Progenitor cell of endocrine pancreas (in vitro differentiated cells): ENCODE measurements around the gene LIPH. TPM values are rescaled to one million over a fixed set of nuclear protein-coding genes. Genes with fewer than 3 reads are reported as not detected.

Experiments
- DNase-seq: peaks from one replicate; pipeline ENCODE4 v3.0.0; 2021; ENCODE audit warnings: low spot score; ENCODE audit not compliant: unreplicated experiment
- H3K27ac Mint-ChIP-seq: 2 replicates; pipeline ENCODE4 v1.8.0; 2021; ENCODE audit warnings: mild to moderate bottlenecking, moderate library complexity, mixed read lengths
- H3K27me3 Mint-ChIP-seq: 2 replicates; pipeline ENCODE4 v1.8.0; 2021; ENCODE audit warnings: mixed read lengths
- H3K36me3 Mint-ChIP-seq: 2 replicates; pipeline ENCODE4 v1.8.0; 2022; ENCODE audit warnings: mixed read lengths; ENCODE audit not compliant: insufficient read depth
- H3K4me1 Mint-ChIP-seq: 2 replicates; pipeline ENCODE4 v1.8.0; 2021; ENCODE audit warnings: low read depth, mixed read lengths
- H3K4me3 Mint-ChIP-seq: 2 replicates; pipeline ENCODE4 v1.8.0; 2021; ENCODE audit warnings: low read depth, mild to moderate bottlenecking, moderate library complexity, mixed read lengths
- H3K9me3 Mint-ChIP-seq: 2 replicates; pipeline ENCODE4 v1.8.0; 2021; ENCODE audit warnings: low read depth, mixed read lengths
- total RNA-seq: library from RNA; stranded (reverse); gene quantifications from 2 replicates; pipeline ENCODE4 v1.2.1, GENCODE V29; 2021
- TF ChIP-seq, protein P1 (sequence below): fragments of 200-600 bp; sonication (generic); IDR thresholded peaks from one replicate; pipeline ENCODE4 v1.5.0; 2021; ENCODE audit warnings: antibody characterized with exemption, mild to moderate bottlenecking; ENCODE audit not compliant: unreplicated experiment

The LIPH gene
- total RNA-seq, 1 donor from 2014 or later, result 0.79 TPM

DNA sequence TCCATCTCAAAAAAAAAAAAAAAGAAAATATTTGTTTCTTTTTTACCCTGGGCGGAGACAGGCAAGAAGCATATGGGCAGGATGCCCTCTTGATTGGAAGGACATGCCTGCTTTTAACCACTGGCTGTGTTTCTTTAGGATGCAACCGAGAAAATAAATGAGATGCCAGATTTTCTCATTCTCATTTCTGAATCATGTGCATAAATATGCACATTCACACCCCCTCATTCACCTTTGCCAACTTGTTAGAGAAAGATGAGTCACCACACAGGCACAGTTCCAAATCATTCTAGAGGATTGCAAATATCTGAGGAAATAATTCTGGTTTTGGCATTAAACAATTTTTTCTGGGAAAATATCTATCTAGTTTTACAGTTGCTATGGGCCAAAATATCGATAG, 3.3 kb downstream of the LIPH start:
- Mint-ChIP-seq H3K9me3 (no peaks in the 10 kb centered on the region), H3K4me3 (no peak overlapping the region), H3K27ac (no peak overlapping the region), H3K36me3 (no peaks in the 10 kb centered on the region), H3K4me1 (peaks cover 12% of the 10 kb centered on the region), H3K27me3 (no peaks in the 10 kb centered on the region)
- TF ChIP-seq, protein P1, sequence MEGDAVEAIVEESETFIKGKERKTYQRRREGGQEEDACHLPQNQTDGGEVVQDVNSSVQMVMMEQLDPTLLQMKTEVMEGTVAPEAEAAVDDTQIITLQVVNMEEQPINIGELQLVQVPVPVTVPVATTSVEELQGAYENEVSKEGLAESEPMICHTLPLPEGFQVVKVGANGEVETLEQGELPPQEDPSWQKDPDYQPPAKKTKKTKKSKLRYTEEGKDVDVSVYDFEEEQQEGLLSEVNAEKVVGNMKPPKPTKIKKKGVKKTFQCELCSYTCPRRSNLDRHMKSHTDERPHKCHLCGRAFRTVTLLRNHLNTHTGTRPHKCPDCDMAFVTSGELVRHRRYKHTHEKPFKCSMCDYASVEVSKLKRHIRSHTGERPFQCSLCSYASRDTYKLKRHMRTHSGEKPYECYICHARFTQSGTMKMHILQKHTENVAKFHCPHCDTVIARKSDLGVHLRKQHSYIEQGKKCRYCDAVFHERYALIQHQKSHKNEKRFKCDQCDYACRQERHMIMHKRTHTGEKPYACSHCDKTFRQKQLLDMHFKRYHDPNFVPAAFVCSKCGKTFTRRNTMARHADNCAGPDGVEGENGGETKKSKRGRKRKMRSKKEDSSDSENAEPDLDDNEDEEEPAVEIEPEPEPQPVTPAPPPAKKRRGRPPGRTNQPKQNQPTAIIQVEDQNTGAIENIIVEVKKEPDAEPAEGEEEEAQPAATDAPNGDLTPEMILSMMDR, result no peak
- no peak for DNase-seq

DNA sequence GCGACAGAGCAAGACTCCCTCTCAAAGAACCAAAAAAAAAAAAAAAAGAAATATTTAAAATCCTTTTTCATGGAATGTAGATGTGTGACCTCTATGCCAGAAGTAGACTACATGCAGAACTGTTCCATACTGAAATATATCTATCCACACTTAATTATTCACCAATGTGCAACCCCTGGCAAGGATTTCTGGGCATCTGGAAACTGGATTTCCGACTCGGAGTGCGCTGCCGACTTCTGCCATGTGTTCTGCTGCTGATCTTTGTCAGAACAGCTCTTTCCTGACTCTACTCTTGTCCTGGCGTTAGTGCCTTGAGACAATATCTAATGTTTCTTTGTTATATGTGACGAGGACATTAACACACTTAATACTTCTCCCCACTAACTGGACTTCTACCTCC, 11.7 kb downstream of the LIPH start:
- Mint-ChIP-seq H3K27ac (no peak overlapping the region), H3K27me3 (peaks cover 3% of the 10 kb centered on the region), H3K4me1 (peaks cover 12% of the 10 kb centered on the region), H3K9me3 (no peaks in the 10 kb centered on the region), H3K36me3 (no peaks in the 10 kb centered on the region), H3K4me3 (no peak overlapping the region)
- no peak for DNase-seq
- TF ChIP-seq, protein P1, result no peak

DNA sequence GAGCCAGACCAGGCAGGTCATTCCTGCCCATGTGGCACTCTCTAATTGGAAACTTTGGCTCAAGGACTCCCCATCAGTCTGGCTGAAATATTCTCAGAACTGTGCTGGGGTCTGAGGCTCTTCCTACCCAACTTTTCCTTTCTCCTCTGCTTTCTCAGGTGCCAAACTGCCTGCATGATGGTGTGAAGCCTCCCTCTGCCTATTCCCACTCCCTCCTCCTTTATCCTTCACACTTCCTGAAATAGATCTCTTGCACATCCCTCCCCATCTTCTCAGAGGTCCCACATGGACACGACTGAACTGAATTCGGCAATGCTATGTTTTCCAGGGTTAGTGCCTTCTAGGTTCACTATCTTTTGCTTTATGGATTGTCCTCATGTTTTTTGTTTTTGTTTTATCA, 12.5 kb downstream of the LIPH start:
- Mint-ChIP-seq H3K4me3 (no peak overlapping the region), H3K36me3 (no peaks in the 10 kb centered on the region), H3K27me3 (peaks cover 3% of the 10 kb centered on the region), H3K27ac (no peak overlapping the region), H3K4me1 (peaks cover 8% of the 10 kb centered on the region), H3K9me3 (no peaks in the 10 kb centered on the region)
- DNase-seq, result no peak
- TF ChIP-seq, protein P1, result no peak

DNA sequence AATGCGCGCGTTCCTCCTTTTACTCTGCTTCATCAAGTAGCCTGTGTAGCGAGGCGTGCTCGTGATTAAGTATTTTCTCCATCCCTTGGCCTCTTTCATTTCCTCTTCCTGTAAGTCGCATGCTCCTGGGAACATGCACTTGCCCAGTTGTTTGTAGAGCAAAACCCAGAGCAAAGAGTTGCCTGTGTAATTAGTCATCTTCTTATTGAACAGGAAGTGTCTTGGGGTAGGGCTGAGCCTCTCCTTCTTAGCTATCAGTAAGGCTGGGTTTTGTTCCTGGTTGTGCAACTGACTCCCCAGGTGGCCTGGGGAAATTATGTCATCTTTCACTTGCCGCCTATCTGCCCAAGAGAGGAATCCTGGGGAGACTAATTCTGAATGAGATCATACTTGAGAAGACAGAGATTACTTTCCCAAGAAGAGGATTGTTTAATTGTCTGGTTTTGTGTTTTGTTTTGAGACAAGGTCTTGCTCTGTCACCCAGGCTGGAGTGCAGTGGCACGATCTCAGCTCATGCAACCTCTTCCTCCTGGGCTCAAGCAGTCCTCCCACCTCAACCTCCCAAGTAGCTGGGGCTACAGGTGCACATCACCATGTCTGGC, 14.9 kb downstream of the LIPH start:
- H3K4me3 Mint-ChIP-seq, result no peak overlapping the region
- H3K9me3 Mint-ChIP-seq, result no peaks in the 10 kb centered on the region
- H3K27me3 Mint-ChIP-seq, result peaks cover 3% of the 10 kb centered on the region
- H3K36me3 Mint-ChIP-seq, result no peaks in the 10 kb centered on the region
- H3K27ac Mint-ChIP-seq, result no peak overlapping the region
- TF ChIP-seq, protein P1, result no peak
- peaks cover 3% of the 10 kb centered on the region for H3K4me1 Mint-ChIP-seq
- no peak for DNase-seq

DNA sequence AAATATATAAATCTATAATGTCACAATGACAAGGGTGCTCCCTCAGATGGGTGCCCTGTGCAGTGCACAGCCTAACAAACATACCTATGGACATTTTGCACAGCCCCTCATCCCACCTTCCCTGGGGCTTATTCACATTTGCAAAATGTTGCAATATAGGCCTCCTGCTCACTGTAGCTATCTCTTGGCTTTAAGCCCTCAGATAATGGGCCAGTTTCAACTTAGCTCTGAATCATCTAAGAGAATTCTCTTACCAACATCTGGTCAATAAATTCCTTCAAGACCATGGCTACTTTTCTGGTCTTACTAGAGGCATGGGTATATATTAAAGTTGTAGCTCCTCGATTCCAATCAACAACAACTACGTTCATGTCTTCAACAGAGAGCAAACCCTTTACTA, 17.9 kb downstream of the LIPH start:
- Mint-ChIP-seq H3K27ac (no peak overlapping the region), H3K36me3 (no peaks in the 10 kb centered on the region), H3K4me1 (peaks cover 3% of the 10 kb centered on the region), H3K27me3 (no peaks in the 10 kb centered on the region), H3K9me3 (no peaks in the 10 kb centered on the region), H3K4me3 (no peak overlapping the region)
- DNase-seq, result no peak
- TF ChIP-seq, protein P1, result no peak
